OCI-LY3 (cell line): ENCODE measurements around the gene BAZ2B.

Experiments
- H2AFZ ChIP-seq: fragments of 200-600, 300-600 bp; shearing (Covaris generic); 2 replicates; pipeline ENCODE4 v1.6.0; 2014; ENCODE audit warnings: antibody characterized with exemption, low read depth, low read length
- H3K27ac ChIP-seq: fragments of 200-600, 300-600 bp; sonication (generic); 2 replicates; pipeline ENCODE4 v1.5.1; 2014; ENCODE audit warnings: mild to moderate bottlenecking, low read length, moderate library complexity, mixed read lengths
- H3K27me3 ChIP-seq: fragments of 200-600, 300-600 bp; sonication (generic); 2 replicates; pipeline ENCODE4 v1.6.1; 2014; ENCODE audit warnings: low read depth, low read length, mixed read lengths
- H3K36me3 ChIP-seq: fragments of 200-600, 300-600 bp; sonication (generic); replicated peaks from 2 replicates; pipeline ENCODE3; 2014; ENCODE audit warnings: low read depth, low read length, mixed read lengths
- H3K4me1 ChIP-seq: fragments of 300-600, 200-600 bp; sonication (generic); 2 replicates; pipeline ENCODE4 v1.6.1; 2014; ENCODE audit warnings: low read length, mixed read lengths
- H3K4me2 ChIP-seq: fragments of 200-600, 300-600 bp; sonication (generic); 2 replicates; pipeline ENCODE4 v1.6.1; 2014; ENCODE audit warnings: low read length, mixed read lengths
- H3K4me3 ChIP-seq: fragments of 300-600, 200-600 bp; sonication (generic); 2 replicates; pipeline ENCODE4 v1.5.1; 2014; ENCODE audit warnings: antibody characterized with exemption, mild to moderate bottlenecking, low read length, moderate library complexity
- H3K79me2 ChIP-seq: fragments of 300-600, 200-600 bp; shearing (Covaris generic); 2 replicates; pipeline ENCODE4 v1.6.1; 2014; ENCODE audit warnings: mild to moderate bottlenecking, low read length, mixed read lengths
- H3K9ac ChIP-seq: fragments of 300-600, 200-600 bp; shearing (Covaris generic); 2 replicates; pipeline ENCODE4 v1.6.0; 2014; ENCODE audit warnings: mild to moderate bottlenecking, low read length, moderate library complexity
- H3K9me3 ChIP-seq: fragments of 200-600, 300-600 bp; shearing (Covaris generic); 2 replicates; pipeline ENCODE4 v1.6.1; 2014; ENCODE audit warnings: low read length, mixed read lengths; ENCODE audit not compliant: insufficient read depth
- H4K20me1 ChIP-seq: fragments of 200-600, 300-600 bp; sonication (generic); 2 replicates; pipeline ENCODE4 v1.6.1; 2016; ENCODE audit warnings: low read length, mixed read lengths; ENCODE audit not compliant: insufficient read depth
- EZH2phosphoT487 ChIP-seq: fragments of 200-600 bp; shearing (Covaris generic); IDR thresholded peaks from 2 replicates; pipeline ENCODE4 v1.6.1; 2018; ENCODE audit warnings: antibody characterized with exemption, mixed run types, low read depth
- TF ChIP-seq, protein P1 (sequence below): fragments of 200-600, 300-600 bp; sonication (generic); IDR thresholded peaks from 2 replicates; pipeline ENCODE4 v1.5.1; 2014; ENCODE audit warnings: antibody characterized with exemption, low read length, low read depth

BAZ2B gene

DNA sequence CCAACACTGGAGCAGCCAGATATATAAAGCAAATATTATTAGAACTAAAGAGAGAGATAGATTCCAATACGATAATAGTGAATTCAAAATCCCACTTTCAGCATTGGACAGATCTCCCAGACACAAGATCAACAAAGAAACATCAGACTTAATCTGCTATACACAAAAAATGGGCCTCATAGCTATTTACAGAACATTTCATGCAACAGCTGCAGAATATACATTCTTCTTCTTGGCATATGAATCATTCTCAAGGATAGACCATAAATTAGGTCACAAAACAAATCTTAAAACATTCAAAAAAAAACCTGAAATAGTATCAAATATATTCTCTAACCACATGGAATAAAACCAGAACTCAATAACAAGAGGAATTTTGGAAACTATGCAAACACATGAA, 23.8 kb upstream of the BAZ2B start:
- Histone ChIP-seq H3K27me3 (no peaks in the 10 kb centered on the region), H3K79me2 (no peaks in the 10 kb centered on the region), H2AFZ (no peak overlapping the region), H4K20me1 (no peaks in the 10 kb centered on the region), H3K9ac (no peak overlapping the region), H3K36me3 (no peaks in the 10 kb centered on the region), H3K4me1 (no peaks in the 10 kb centered on the region), H3K9me3 (no peaks in the 10 kb centered on the region), H3K27ac (no peak overlapping the region), H3K4me2 (no peak overlapping the region), H3K4me3 (no peak overlapping the region)
- TF ChIP-seq, protein P1, sequence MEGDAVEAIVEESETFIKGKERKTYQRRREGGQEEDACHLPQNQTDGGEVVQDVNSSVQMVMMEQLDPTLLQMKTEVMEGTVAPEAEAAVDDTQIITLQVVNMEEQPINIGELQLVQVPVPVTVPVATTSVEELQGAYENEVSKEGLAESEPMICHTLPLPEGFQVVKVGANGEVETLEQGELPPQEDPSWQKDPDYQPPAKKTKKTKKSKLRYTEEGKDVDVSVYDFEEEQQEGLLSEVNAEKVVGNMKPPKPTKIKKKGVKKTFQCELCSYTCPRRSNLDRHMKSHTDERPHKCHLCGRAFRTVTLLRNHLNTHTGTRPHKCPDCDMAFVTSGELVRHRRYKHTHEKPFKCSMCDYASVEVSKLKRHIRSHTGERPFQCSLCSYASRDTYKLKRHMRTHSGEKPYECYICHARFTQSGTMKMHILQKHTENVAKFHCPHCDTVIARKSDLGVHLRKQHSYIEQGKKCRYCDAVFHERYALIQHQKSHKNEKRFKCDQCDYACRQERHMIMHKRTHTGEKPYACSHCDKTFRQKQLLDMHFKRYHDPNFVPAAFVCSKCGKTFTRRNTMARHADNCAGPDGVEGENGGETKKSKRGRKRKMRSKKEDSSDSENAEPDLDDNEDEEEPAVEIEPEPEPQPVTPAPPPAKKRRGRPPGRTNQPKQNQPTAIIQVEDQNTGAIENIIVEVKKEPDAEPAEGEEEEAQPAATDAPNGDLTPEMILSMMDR, result no peak
- no peak for TF ChIP-seq EZH2phosphoT487

DNA sequence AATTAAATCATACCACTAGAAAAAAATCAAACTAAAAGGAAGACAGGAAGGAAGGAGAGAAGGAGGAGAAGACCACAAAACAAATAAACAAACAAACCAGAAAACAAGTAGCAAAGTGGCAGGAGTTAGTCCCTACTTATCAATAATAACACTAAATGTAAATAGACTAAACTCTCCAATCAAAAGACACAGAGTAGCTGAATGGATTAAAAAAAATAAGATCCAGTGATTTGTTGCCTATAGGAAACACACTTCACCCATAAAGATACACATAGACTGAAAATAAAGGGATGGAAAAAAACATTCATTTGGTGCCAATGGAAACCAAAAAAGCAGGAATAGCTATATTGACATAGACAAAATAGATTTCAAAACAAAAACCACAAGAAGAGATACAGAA, 23.4 kb upstream of the BAZ2B start:
- Histone ChIP-seq H3K4me3 (no peak overlapping the region), H3K36me3 (no peaks in the 10 kb centered on the region), H4K20me1 (no peaks in the 10 kb centered on the region), H3K27ac (no peak overlapping the region), H3K27me3 (no peaks in the 10 kb centered on the region), H3K79me2 (no peaks in the 10 kb centered on the region), H3K4me2 (no peak overlapping the region), H3K9ac (no peak overlapping the region), H3K4me1 (no peaks in the 10 kb centered on the region), H3K9me3 (no peaks in the 10 kb centered on the region), H2AFZ (no peak overlapping the region)
- TF ChIP-seq, protein P1, result no peak
- no peak for TF ChIP-seq EZH2phosphoT487

DNA sequence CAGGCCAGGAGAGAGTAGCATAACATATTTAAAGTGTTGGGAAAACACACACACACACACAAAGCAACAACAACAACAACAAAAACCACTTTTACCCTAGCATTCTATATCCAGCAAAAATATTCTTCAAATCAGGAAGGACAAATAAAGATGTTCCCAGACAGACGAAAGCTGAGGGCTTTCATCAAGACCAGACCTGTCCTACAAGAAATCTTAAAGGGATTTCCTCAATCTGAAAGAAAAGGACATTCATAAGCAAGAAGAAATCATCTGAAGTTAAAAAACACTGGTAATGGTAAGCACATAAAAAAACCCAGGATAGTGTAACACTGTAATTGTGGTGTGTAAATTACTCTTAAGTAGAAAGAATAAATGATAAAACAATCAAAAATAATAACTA, 22.7 kb upstream of the BAZ2B start:
- H2AFZ ChIP-seq, result no peak overlapping the region
- no peaks in the 10 kb centered on the region for H3K9me3 ChIP-seq
- H3K4me2 ChIP-seq, result no peak overlapping the region
- H4K20me1 ChIP-seq, result no peaks in the 10 kb centered on the region
- no peaks in the 10 kb centered on the region for H3K36me3 ChIP-seq
- no peaks in the 10 kb centered on the region for H3K27me3 ChIP-seq
- H3K9ac ChIP-seq, result no peak overlapping the region
- H3K79me2 ChIP-seq, result no peaks in the 10 kb centered on the region
- H3K4me3 ChIP-seq, result no peak overlapping the region
- no peak overlapping the region for H3K27ac ChIP-seq
- H3K4me1 ChIP-seq, result no peaks in the 10 kb centered on the region
- TF ChIP-seq, protein P1, result no peak
- TF ChIP-seq EZH2phosphoT487, result no peak

DNA sequence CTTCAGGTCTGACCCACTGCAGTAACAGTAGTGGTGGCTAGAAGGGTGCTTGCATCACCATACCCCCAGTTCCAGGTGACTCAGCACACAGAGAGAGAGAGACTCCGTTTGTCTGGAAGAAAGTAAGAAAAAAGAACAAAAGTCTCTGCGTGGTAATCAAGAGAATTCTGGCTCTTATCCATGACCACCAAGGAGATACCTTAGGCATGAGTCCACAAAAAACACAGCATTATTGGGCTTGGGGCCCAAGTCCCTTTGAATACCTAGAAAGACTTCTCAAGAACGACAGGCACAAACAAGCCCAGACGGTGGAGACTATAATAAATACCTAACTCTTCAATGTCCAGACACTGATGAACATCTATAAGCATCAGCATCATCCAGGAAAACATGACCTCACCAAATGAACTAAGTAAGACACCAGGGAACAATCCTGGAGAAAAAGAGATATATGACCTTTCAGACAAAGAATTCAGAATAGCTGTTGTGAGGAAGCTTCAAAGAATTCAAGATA, 21.7 kb upstream of the BAZ2B start:
- no peaks in the 10 kb centered on the region for H4K20me1 ChIP-seq

DNA sequence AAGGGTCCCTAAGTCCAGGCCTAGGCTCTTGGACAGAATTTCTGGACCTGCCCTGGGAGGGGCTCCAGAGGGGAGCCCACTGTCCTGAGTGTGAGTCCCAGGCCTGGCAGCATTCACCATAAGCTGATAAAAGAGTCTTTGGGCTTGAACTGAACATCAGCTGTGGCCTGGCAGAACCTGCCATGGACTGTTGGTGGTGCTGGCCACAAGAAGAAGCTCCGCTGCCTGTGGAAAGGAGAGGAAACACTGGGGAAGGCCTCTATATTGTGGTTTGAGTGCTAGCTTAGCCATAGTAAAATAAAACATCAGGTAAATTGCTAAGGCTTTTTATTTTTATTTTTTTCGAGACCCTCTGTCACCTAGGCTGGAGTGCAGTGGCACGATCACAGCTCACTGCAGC, 20.9 kb upstream of the BAZ2B start:
- H3K4me2 ChIP-seq, result no peak overlapping the region
- no peak for TF ChIP-seq EZH2phosphoT487
- TF ChIP-seq, protein P1, result no peak
- H3K27ac ChIP-seq, result no peak overlapping the region
- no peaks in the 10 kb centered on the region for H3K79me2 ChIP-seq
- no peak overlapping the region for H2AFZ ChIP-seq
- no peak overlapping the region for H3K9ac ChIP-seq
- no peaks in the 10 kb centered on the region for H3K36me3 ChIP-seq
- no peak overlapping the region for H3K4me3 ChIP-seq
- no peaks in the 10 kb centered on the region for H4K20me1 ChIP-seq
- no peaks in the 10 kb centered on the region for H3K4me1 ChIP-seq
- no peaks in the 10 kb centered on the region for H3K9me3 ChIP-seq
- H3K27me3 ChIP-seq, result no peaks in the 10 kb centered on the region

More for the DNA sequence above, 21.7 kb upstream of the BAZ2B start:
- Histone ChIP-seq H3K4me1 (no peaks in the 10 kb centered on the region), H3K27me3 (no peaks in the 10 kb centered on the region), H3K4me3 (no peak overlapping the region), H3K4me2 (no peak overlapping the region), H2AFZ (no peak overlapping the region), H3K36me3 (no peaks in the 10 kb centered on the region), H3K79me2 (no peaks in the 10 kb centered on the region), H3K27ac (no peak overlapping the region), H3K9me3 (no peaks in the 10 kb centered on the region), H3K9ac (no peak overlapping the region)
- TF ChIP-seq EZH2phosphoT487, result no peak
